NB4 (cell line): Measurements from ENCODE around the gene GRK2.

Experiments
- CTCF ChIP-seq: IDR thresholded peaks from one replicate; pipeline ENCODE4 v1.5.1; 2012; ENCODE audit warnings: low read depth, low read length
- MAX ChIP-seq: IDR thresholded peaks from 2 replicates; pipeline ENCODE4 v1.6.1; 2011; ENCODE audit warnings: low read depth, low read length
- MYC ChIP-seq: IDR thresholded peaks from 2 replicates; pipeline ENCODE4 v1.6.1; 2011; ENCODE audit warnings: low read depth, low read length
- POLR2A ChIP-seq: IDR thresholded peaks from 2 replicates; pipeline ENCODE4 v1.6.1; 2011; ENCODE audit warnings: mild to moderate bottlenecking; ENCODE audit not compliant: insufficient read length; ENCODE audit errors: extremely low read depth

GRCh38 chr11:67227726-67228125 is 38.5 kb upstream of the GRK2 start:
- no peak for TF ChIP-seq CTCF
- TF ChIP-seq POLR2A: no peak
- TF ChIP-seq MAX: no peak
- no peak for TF ChIP-seq MYC
